Chondrocyte (in vitro differentiated cells): ENCODE measurements around the gene DDIAS. TPM values are rescaled to one million over a fixed set of nuclear protein-coding genes. Genes with fewer than 3 reads are reported as not detected.
"Not testable (repeated sequence)": the region's sequence is repeated elsewhere in the genome, so short reads cannot be mapped to it uniquely, and the experiment has no call there.

Experiments used
- DNase-seq: peaks from one replicate; pipeline ENCODE4 v3.0.0; 2021; ENCODE audit warnings: mixed read lengths, low spot score
- H3K27ac Mint-ChIP-seq: one replicate; pipeline ENCODE4 v1.8.0; 2021; ENCODE audit warnings: mild to moderate bottlenecking, moderate library complexity, mixed read lengths; ENCODE audit not compliant: unreplicated experiment
- H3K27me3 Mint-ChIP-seq: 2 replicates; pipeline ENCODE4 v1.8.0; 2021; ENCODE audit warnings: low read depth, mixed read lengths
- H3K36me3 Mint-ChIP-seq: 2 replicates; pipeline ENCODE4 v1.8.0; 2021; ENCODE audit warnings: low read depth, mixed read lengths
- H3K4me1 Mint-ChIP-seq: 2 replicates; pipeline ENCODE4 v1.8.0; 2021; ENCODE audit warnings: low read depth, mild to moderate bottlenecking, mixed read lengths
- H3K4me3 Mint-ChIP-seq: one replicate; pipeline ENCODE4 v1.8.0; 2021; ENCODE audit warnings: mild to moderate bottlenecking, moderate library complexity, mixed read lengths; ENCODE audit not compliant: unreplicated experiment
- H3K9me3 Mint-ChIP-seq: 2 replicates; pipeline ENCODE4 v1.8.0; 2021; ENCODE audit warnings: low read depth, mixed read lengths
- CTCF ChIP-seq: fragments of 200-600 bp; sonication (generic); IDR thresholded peaks from 2 replicates; pipeline ENCODE4 v1.5.0; 2021; ENCODE audit warnings: antibody characterized with exemption, mild to moderate bottlenecking, moderate library complexity
- long read RNA-seq: library from polyadenylated mRNA; stranded (forward); transcript quantifications from one replicate; pipeline ENCODE4 v2.0.0, GENCODE V29; 2021
- total RNA-seq: library from RNA; stranded (reverse); gene quantifications from 3 replicates; pipeline ENCODE4 v1.2.1, GENCODE V29; 2021

The DDIAS gene
- 1.2 to 3.5 TPM (median 1.8 TPM) in 3 replicates for total RNA-seq
- long read RNA-seq, transcript DDIAS-211 (6 exons, 3,533 nt) = major isoform, 6 of 9 reads
- long read RNA-seq, partial matches to known transcripts = 0 of 9 reads
- long read RNA-seq, other reads (novel, unspliced or antisense) = 1 of 9 reads

- TF ChIP-seq CTCF = no peak
- peak; percentile 96 for DNase-seq
- Mint-ChIP-seq H3K4me1 (peaks cover 32% of the 10 kb centered on the region), H3K4me3 (peak within 1 kb of the TSS; percentile 96), H3K27ac (peak within 1 kb of the TSS; percentile 100), H3K27me3 (no peaks in the 10 kb centered on the region), H3K9me3 (no peaks in the 10 kb centered on the region), H3K36me3 (no peaks in the 10 kb centered on the region)
Measured at GRCh38 chr11:82901165-82901921, at the start of gene DDIAS. Gene DDIAS (plus strand): TSS chr11:82901736. CDS start chr11:82914739, 13,003 bp downstream.

GRCh38 chr11:82854242-82854641, 47.3 kb upstream of the DDIAS start:
- Mint-ChIP-seq H3K9me3 (peaks cover 6% of the 10 kb centered on the region), H3K27me3 (no peaks in the 10 kb centered on the region), H3K4me1 (peaks cover 43% of the 10 kb centered on the region), H3K36me3 (no peaks in the 10 kb centered on the region), H3K27ac (peak overlapping the region; percentile 77), H3K4me3 (no peak overlapping the region)
- DNase-seq = no peak
- TF ChIP-seq CTCF = no peak

GRCh38 chr11:82854916-82855315, 46.6 kb upstream of the DDIAS start:
- peaks cover 49% of the 10 kb centered on the region for H3K4me1 Mint-ChIP-seq
- not testable (repeated sequence) for H3K36me3 Mint-ChIP-seq, DNase-seq, H3K9me3 Mint-ChIP-seq, H3K27me3 Mint-ChIP-seq
- peak overlapping the region; percentile 77 for H3K27ac Mint-ChIP-seq
- H3K4me3 Mint-ChIP-seq = peak overlapping the region; percentile 3

- no peaks in the 10 kb centered on the region for H3K27me3 Mint-ChIP-seq
- no peak for DNase-seq
- H3K36me3 Mint-ChIP-seq = no peaks in the 10 kb centered on the region
- no peak for TF ChIP-seq CTCF
- peaks cover 50% of the 10 kb centered on the region for H3K4me1 Mint-ChIP-seq
- peaks cover 6% of the 10 kb centered on the region for H3K9me3 Mint-ChIP-seq
- no peak overlapping the region for H3K4me3 Mint-ChIP-seq
- no peak overlapping the region for H3K27ac Mint-ChIP-seq
Measured at GRCh38 chr11:82855616-82856015, 45.9 kb upstream of the DDIAS start.

- DNase-seq = no peak
- Mint-ChIP-seq H3K27me3 (no peaks in the 10 kb centered on the region), H3K9me3 (peaks cover 6% of the 10 kb centered on the region), H3K36me3 (no peaks in the 10 kb centered on the region), H3K4me1 (peaks cover 50% of the 10 kb centered on the region), H3K4me3 (no peak overlapping the region), H3K27ac (no peak overlapping the region)
- TF ChIP-seq CTCF = no peak
Measured at GRCh38 chr11:82857145-82857544, 44.4 kb upstream of the DDIAS start.

- H3K27me3 Mint-ChIP-seq = no peaks in the 10 kb centered on the region
- peak overlapping the region; percentile 91 for H3K27ac Mint-ChIP-seq
- H3K4me1 Mint-ChIP-seq = peaks cover 50% of the 10 kb centered on the region
- DNase-seq = no peak
- peak; percentile 34 for TF ChIP-seq CTCF
- H3K36me3 Mint-ChIP-seq = no peaks in the 10 kb centered on the region
- H3K4me3 Mint-ChIP-seq = peak overlapping the region; percentile 23
- H3K9me3 Mint-ChIP-seq = peaks cover 6% of the 10 kb centered on the region
Measured at GRCh38 chr11:82858133-82858532, 43.4 kb upstream of the DDIAS start.
